Effector memory CD4-positive, alpha-beta T cell (primary cell): Measurements from ENCODE around the gene FSTL4.

ENCODE experiments used
- DNase-seq, 3 donors: peaks; one replicate each; pipeline ENCODE4 v3.0.0-alpha.2; 2020
- H3K27ac ChIP-seq: 2 replicates; pipeline ENCODE4 v1.7.0; 2013; ENCODE audit warnings: mild to moderate bottlenecking, low read length, moderate library complexity; ENCODE audit not compliant: insufficient read depth, poor library complexity, severe bottlenecking
- H3K27me3 ChIP-seq: replicated peaks from 2 replicates; pipeline ENCODE4 v1.7.0; 2013; ENCODE audit warnings: mild to moderate bottlenecking, low read length; ENCODE audit not compliant: insufficient read depth, control insufficient read depth, poor library complexity, severe bottlenecking
- H3K36me3 ChIP-seq: 2 replicates; pipeline ENCODE4 v1.7.0; 2013; ENCODE audit warnings: mild to moderate bottlenecking, low read length, moderate library complexity; ENCODE audit not compliant: control insufficient read depth, insufficient read depth
- H3K4me1 ChIP-seq: 2 replicates; pipeline ENCODE4 v1.7.0; 2013; ENCODE audit warnings: low read length, mild to moderate bottlenecking; ENCODE audit not compliant: control insufficient read depth, insufficient read depth, poor library complexity, severe bottlenecking
- H3K4me3 ChIP-seq: 2 replicates; pipeline ENCODE4 v1.7.0; 2013; ENCODE audit warnings: low read length, low read depth, mild to moderate bottlenecking; ENCODE audit not compliant: insufficient read depth, poor library complexity, severe bottlenecking
- H3K9me3 ChIP-seq: 2 replicates; pipeline ENCODE4 v1.7.0; 2013; ENCODE audit warnings: mild to moderate bottlenecking, low read length, moderate library complexity; ENCODE audit not compliant: control insufficient read depth

The FSTL4 gene

DNA sequence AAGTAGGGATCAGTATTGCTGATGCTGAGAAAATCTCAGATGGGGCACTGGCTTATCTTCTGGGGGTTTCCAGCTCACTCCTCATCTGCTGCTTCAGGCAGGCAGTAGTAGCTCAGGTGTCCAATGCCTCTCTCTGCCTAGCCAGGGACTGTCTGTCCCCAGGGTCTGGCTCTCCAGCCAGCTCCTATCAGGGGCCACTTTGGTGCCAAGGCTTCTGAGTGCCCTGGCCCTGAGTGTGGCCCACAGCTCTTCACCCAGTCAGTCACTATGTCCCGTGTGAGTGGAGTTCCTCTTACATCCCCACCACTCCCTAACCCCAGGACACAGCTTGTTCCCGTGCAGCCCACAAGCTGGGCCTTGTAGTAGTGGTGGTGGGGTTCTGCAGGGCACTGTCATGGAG lies 309.0 kb downstream of the FSTL4 start:
- H3K4me1 ChIP-seq = no peaks in the 10 kb centered on the region
- no peaks in the 10 kb centered on the region for H3K36me3 ChIP-seq

DNA sequence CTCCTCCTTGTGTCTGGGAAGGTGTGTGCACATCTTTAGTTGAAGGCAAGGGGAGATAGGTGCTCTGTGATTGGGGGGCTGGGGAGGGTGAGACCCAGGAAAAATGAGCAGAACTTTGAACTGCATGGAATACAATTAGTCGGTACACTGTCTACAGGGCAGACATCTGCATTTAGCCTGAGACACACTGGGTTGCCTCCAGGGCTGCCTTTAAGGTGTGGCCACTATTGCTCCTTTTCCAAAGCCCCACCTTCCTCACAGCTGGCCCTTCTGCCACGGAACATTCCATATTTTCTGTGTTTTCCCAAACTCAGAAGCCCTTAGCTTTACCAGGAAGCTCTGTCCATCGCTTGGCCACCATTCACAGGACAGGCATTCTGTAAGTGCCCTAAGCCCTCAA lies 312.6 kb downstream of the FSTL4 start:
- H3K36me3 ChIP-seq = no peaks in the 10 kb centered on the region
- no peak for DNase-seq
- no peak overlapping the region for H3K27ac ChIP-seq
- H3K9me3 ChIP-seq = no peaks in the 10 kb centered on the region
- H3K27me3 ChIP-seq = no peaks in the 10 kb centered on the region
- H3K4me3 ChIP-seq = no peak overlapping the region
- no peaks in the 10 kb centered on the region for H3K4me1 ChIP-seq

More for the DNA sequence above, 309.0 kb downstream of the FSTL4 start:
- H3K27me3 ChIP-seq = no peaks in the 10 kb centered on the region
- no peak overlapping the region for H3K4me3 ChIP-seq
- DNase-seq = no peak
- no peaks in the 10 kb centered on the region for H3K9me3 ChIP-seq
- no peak overlapping the region for H3K27ac ChIP-seq

DNA sequence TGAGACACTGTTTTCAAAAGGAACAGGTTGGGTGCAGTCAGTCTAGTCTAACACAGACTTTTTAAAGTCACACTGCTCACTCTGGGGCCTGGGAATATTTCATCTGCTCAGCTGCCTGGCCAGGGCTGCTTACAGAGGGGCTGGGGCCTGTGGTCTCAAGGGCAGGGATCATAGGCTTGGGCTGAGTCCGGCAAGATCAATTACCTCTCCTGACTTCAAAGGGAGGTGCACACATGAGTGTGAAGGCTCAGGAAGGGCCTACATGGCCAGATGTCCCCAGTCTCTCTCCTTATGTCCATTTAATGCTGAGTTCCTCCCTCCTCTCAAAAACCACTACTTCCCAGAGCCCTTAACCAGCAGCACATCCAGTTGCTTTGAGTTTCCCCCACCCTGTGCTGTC lies 313.3 kb downstream of the FSTL4 start:
- H3K4me3 ChIP-seq = no peak overlapping the region
- no peak overlapping the region for H3K27ac ChIP-seq
- DNase-seq = no peak
- no peaks in the 10 kb centered on the region for H3K27me3 ChIP-seq
- H3K4me1 ChIP-seq = no peaks in the 10 kb centered on the region
- no peaks in the 10 kb centered on the region for H3K9me3 ChIP-seq
- no peaks in the 10 kb centered on the region for H3K36me3 ChIP-seq

DNA sequence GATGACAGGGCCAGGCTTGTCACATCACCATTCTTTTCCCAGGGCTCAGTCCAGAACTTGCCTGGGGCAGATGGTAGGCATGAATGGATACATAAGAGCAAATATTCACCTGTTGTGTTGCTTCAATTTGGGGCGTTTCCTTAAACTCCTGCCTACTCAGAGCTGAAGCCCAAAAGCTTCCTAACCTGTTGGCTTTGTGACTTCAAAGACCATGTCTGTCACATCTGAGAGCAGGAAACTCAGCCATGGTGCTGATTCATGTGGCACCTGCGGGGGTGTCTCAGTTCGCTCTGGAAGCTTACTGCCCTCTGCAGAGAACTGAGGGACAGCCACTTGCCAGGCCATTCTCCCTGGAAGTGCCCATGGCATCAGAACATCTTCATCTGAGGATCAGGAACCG lies 313.9 kb downstream of the FSTL4 start:
- no peaks in the 10 kb centered on the region for H3K36me3 ChIP-seq
- no peaks in the 10 kb centered on the region for H3K27me3 ChIP-seq
- no peaks in the 10 kb centered on the region for H3K9me3 ChIP-seq
- no peak overlapping the region for H3K4me3 ChIP-seq
- DNase-seq = no peak
- no peak overlapping the region for H3K27ac ChIP-seq
- H3K4me1 ChIP-seq = no peaks in the 10 kb centered on the region

DNA sequence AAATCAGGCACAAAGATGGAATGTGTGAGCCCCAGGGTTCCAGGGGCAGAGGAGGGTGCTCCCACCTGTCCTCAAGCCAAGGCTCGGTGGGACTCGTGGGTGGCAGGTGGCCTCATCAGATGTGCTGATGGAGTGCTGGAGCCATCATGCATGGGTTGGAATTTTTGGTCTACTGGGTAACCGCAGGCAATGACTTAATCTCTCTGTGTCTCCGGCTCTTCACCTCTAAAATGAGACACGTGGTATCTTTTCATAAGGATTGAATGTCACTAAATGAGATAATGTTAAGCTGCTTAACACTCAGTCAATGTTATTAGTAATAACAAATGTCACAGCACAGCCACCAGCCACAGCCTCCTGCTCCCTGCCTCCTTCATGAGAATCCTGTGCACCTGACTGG lies 315.0 kb downstream of the FSTL4 start:
- Histone ChIP-seq H3K36me3 (no peaks in the 10 kb centered on the region), H3K4me3 (no peak overlapping the region), H3K4me1 (no peaks in the 10 kb centered on the region), H3K27ac (no peak overlapping the region), H3K9me3 (no peaks in the 10 kb centered on the region), H3K27me3 (no peaks in the 10 kb centered on the region)
- DNase-seq = no peak

DNA sequence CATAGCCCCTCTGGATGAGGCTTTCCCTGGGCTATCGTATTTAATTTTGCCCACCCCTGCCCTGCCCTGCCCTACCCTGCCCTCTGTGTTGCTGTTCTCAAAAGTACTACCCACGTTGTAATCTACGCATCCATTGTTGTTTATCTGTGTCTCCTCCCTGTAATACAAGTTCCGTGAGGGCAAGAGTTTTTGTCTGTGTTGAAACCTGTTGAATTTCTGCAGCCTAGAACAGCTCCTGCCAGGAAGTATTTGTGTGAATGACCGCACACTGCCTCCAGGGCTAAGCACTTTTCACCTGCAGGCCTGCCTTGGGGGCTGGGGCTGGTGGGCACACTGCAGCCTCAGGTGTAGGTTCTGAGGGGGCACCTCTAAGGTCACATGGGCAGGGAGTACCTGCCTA lies 315.7 kb downstream of the FSTL4 start:
- H3K27me3 ChIP-seq = no peaks in the 10 kb centered on the region
- H3K36me3 ChIP-seq = no peaks in the 10 kb centered on the region
- no peaks in the 10 kb centered on the region for H3K9me3 ChIP-seq
- no peaks in the 10 kb centered on the region for H3K4me1 ChIP-seq
- no peak overlapping the region for H3K4me3 ChIP-seq
- DNase-seq = no peak
- no peak overlapping the region for H3K27ac ChIP-seq

DNA sequence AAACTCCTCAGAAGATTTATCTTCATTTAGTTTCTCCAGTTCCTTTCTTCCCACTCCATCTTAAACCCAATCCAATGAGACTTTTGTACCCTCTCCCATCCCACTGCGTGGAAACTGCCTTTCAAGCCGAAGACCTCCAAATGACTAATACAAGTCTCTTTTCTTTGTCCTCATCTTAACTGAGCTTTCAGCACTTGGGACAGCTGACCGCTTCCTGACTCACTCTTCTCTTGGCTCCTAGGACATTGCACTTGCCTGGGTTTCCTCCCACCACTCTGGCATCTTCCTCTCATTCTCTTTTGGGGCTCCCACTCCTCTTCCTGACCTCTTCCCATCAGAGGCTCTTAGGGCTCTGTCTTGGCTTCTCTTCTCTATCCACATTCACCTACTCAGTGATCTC lies 316.8 kb downstream of the FSTL4 start:
- Histone ChIP-seq H3K4me3 (no peak overlapping the region), H3K9me3 (no peaks in the 10 kb centered on the region), H3K27me3 (no peaks in the 10 kb centered on the region), H3K36me3 (no peaks in the 10 kb centered on the region), H3K4me1 (no peaks in the 10 kb centered on the region), H3K27ac (no peak overlapping the region)
- no peak for DNase-seq

DNA sequence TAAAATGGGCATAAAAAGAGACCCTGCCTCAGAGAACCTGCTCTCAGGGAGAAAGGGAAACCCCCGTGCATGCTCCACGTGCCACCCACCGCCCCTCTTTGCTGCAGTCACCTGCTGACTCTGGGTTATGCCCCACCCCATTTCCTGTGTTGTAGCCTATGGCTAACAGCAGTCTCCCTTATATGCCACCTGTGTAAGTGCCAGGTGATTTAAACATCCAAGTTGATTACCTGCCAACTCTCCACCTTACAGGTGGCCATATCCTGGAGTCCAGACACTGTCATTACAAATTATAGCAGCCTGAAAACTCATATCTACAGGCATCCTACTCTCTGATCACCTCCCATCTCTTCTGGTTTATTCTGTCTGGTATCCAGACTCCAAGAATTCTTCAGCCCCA lies 318.0 kb downstream of the FSTL4 start:
- Histone ChIP-seq H3K9me3 (no peaks in the 10 kb centered on the region), H3K36me3 (no peaks in the 10 kb centered on the region), H3K27ac (no peak overlapping the region), H3K4me1 (no peaks in the 10 kb centered on the region), H3K27me3 (no peaks in the 10 kb centered on the region), H3K4me3 (no peak overlapping the region)
- DNase-seq = no peak

DNA sequence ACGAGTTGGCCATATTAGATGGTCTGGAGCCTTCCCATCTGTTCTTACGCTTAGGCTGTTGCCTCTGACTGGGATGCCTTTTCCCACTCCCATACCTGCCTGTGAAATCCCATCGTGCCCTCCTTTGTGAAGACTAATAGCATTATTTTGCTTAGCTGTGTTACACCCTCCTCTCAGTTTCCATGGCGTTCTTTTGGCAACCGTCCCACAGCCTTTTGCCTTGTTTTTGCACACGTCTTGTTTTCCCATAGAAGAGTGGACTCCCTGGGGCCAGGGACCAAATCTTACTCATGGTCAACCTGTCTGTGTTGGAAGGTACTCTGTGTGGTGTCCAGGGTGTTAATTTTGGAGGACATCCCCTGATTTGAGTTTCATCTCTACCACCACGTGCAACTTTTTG lies 318.4 kb downstream of the FSTL4 start:
- no peaks in the 10 kb centered on the region for H3K27me3 ChIP-seq
- no peak overlapping the region for H3K27ac ChIP-seq
- H3K4me3 ChIP-seq = no peak overlapping the region
- no peaks in the 10 kb centered on the region for H3K36me3 ChIP-seq
- no peak for DNase-seq
- no peaks in the 10 kb centered on the region for H3K9me3 ChIP-seq
- no peaks in the 10 kb centered on the region for H3K4me1 ChIP-seq

DNA sequence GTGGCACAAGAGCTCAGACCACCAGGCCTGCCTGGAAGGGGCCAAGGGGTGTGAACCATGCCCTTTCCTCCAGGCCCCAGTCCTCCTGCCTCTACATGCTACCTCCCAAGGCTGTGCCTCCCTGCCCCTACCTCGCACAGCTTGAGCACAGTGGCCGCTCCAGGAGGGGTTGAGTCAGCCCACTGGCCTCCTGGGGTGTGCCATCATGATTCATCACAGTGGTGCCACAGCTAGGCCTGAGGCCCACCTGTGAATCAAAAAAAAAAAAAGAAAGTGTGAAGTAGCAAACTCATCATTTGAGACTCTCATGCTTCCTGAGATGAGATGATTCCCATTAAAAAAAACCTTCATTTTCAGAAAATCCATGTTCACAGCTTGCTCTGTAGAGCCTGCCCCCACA lies 320.0 kb downstream of the FSTL4 start:
- H3K4me1 ChIP-seq = no peaks in the 10 kb centered on the region
- H3K4me3 ChIP-seq = no peak overlapping the region
- DNase-seq = no peak
- no peaks in the 10 kb centered on the region for H3K36me3 ChIP-seq
- no peaks in the 10 kb centered on the region for H3K27me3 ChIP-seq
- H3K27ac ChIP-seq = no peak overlapping the region
- no peaks in the 10 kb centered on the region for H3K9me3 ChIP-seq

DNA sequence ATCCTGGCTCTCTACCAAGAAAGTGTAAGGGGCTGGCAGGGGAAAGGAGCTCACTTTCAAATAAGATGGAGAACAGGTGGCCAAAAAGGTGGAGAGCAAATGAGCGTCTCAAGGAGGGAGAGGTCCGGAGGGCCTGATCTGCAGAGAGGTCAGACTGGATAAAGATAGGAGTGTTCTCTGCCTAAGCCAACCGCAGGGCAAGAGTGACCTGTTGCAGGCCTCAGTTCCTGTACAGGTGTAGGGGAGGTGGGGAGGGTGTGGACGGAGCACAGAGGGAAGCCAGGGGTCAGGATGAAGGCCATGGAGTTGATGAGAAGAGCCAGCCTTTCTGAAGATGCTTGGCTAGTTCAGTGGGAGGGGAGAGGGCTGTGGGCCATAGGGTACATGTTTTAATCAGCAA lies 320.8 kb downstream of the FSTL4 start:
- no peaks in the 10 kb centered on the region for H3K36me3 ChIP-seq
- no peak for DNase-seq
- H3K27ac ChIP-seq = no peak overlapping the region
- H3K9me3 ChIP-seq = no peaks in the 10 kb centered on the region
- no peak overlapping the region for H3K4me3 ChIP-seq
- no peaks in the 10 kb centered on the region for H3K27me3 ChIP-seq
- no peaks in the 10 kb centered on the region for H3K4me1 ChIP-seq
